ENCODE measurements around the gene LDB3. TPM values are rescaled to one million over a fixed set of nuclear protein-coding genes. Genes with fewer than 3 reads are reported as not detected.

The LDB3 gene
- total RNA-seq, 1 experiment from 2014 or later, result 8.3 TPM

DNA sequence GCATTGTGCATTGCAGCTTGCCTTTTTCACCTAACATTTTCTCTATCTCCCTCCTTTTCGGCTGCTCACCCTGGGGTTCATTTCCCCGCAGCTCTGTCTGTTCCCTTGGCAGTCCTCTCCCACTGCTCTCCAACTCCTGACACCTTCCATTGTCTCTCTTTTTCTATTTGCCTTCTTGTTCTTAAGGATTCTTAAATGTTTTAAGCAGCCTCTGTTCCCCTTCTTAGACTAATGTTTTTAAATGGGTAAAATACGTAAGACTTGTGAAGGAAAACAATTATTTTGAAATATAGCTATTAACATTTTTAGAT, 107.5 kb downstream of the LDB3 start:
- H2AFZ ChIP-seq (ENCODE audit: low read length), result no peak overlapping the region
- H3K27ac ChIP-seq (ENCODE audit: low read length), result no peak overlapping the region
- no peak overlapping the region for H3K4me3 ChIP-seq (ENCODE audit: low read length)
- no peaks in the 10 kb centered on the region for H3K9me3 ChIP-seq (ENCODE audit: low read length)
- H3K36me3 ChIP-seq (ENCODE audit: insufficient read depth, low read length), result no peaks in the 10 kb centered on the region
- no peaks in the 10 kb centered on the region for H3K27me3 ChIP-seq (ENCODE audit: low read length)
- H3K4me2 ChIP-seq (ENCODE audit: low read depth, low read length, poor library complexity, severe bottlenecking), result no peak overlapping the region
- no peaks in the 10 kb centered on the region for H3K79me2 ChIP-seq (ENCODE audit: low read length)
- H3K4me1 ChIP-seq (ENCODE audit: low read length), result no peaks in the 10 kb centered on the region
- no peak for DNase-seq
- H3K9ac ChIP-seq (ENCODE audit: low read length), result no peak overlapping the region
- H4K20me1 ChIP-seq (ENCODE audit: insufficient read depth, low read depth, low read length), result no peaks in the 10 kb centered on the region
- H3K9me2 ChIP-seq (replicated peaks; ENCODE audit: insufficient read depth, low read length), result no peaks in the 10 kb centered on the region

- Histone ChIP-seq H2AFZ (ENCODE audit: low read length) (no peak overlapping the region), H3K27me3 (ENCODE audit: low read length) (no peaks in the 10 kb centered on the region), H3K79me2 (ENCODE audit: low read length) (no peaks in the 10 kb centered on the region), H4K20me1 (ENCODE audit: insufficient read depth, low read depth, low read length) (no peaks in the 10 kb centered on the region), H3K27ac (ENCODE audit: low read length) (no peak overlapping the region), H3K4me2 (ENCODE audit: low read depth, low read length, poor library complexity, severe bottlenecking) (no peak overlapping the region), H3K9ac (ENCODE audit: low read length) (no peak overlapping the region), H3K4me1 (ENCODE audit: low read length) (no peaks in the 10 kb centered on the region), H3K36me3 (ENCODE audit: insufficient read depth, low read length) (no peaks in the 10 kb centered on the region), H3K9me3 (ENCODE audit: low read length) (no peaks in the 10 kb centered on the region), H3K4me3 (ENCODE audit: low read length) (no peak overlapping the region), H3K9me2 (replicated peaks; ENCODE audit: insufficient read depth, low read length) (no peaks in the 10 kb centered on the region)
- no peak for DNase-seq
These were observed 111.1 kb downstream of the LDB3 start for GRCh38 chr10:86779220-86780017.

- no peaks in the 10 kb centered on the region for H3K79me2 ChIP-seq (ENCODE audit: low read length)
These were observed 114.5 kb downstream of the LDB3 start for GRCh38 chr10:86782701-86783418.

DNA sequence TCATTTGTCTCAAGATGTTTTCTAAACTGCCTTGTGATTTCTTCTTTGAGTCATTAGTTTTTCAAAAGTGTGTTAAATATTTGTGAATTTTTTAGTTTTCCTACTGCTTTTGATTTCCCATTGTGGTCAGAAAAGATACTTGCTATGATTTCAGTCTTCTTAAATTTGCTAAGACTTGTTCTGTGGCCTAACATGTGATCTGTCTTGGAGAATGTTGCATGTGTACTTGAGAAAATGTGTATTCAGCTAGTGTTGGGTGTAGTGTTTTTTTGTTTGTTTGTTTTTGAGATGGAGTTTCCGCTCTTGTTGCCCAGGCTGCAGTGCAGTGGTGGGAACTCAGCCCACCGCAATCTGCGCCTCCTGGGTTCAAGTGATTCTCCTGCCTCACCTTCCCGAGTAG, 116.7 kb downstream of the LDB3 start:
- no peak overlapping the region for H3K4me2 ChIP-seq (ENCODE audit: low read depth, low read length, poor library complexity, severe bottlenecking)
- no peaks in the 10 kb centered on the region for H3K36me3 ChIP-seq (ENCODE audit: insufficient read depth, low read length)
- no peak for DNase-seq
- no peaks in the 10 kb centered on the region for H3K9me2 ChIP-seq (replicated peaks; ENCODE audit: insufficient read depth, low read length)
- H3K4me3 ChIP-seq (ENCODE audit: low read length), result no peak overlapping the region
- no peaks in the 10 kb centered on the region for H3K4me1 ChIP-seq (ENCODE audit: low read length)
- H3K9me3 ChIP-seq (ENCODE audit: low read length), result no peaks in the 10 kb centered on the region
- H3K27me3 ChIP-seq (ENCODE audit: low read length), result no peaks in the 10 kb centered on the region
- peaks cover 5% of the 10 kb centered on the region; the same call in 1 of the 2 replicates for H4K20me1 ChIP-seq (ENCODE audit: insufficient read depth, low read depth, low read length)
- no peak overlapping the region for H3K9ac ChIP-seq (ENCODE audit: low read length)
- H3K79me2 ChIP-seq (ENCODE audit: low read length), result no peaks in the 10 kb centered on the region
- H2AFZ ChIP-seq (ENCODE audit: low read length), result no peak overlapping the region
- no peak overlapping the region for H3K27ac ChIP-seq (ENCODE audit: low read length)

More at GRCh38 chr10:86782701-86783418, 114.5 kb downstream of the LDB3 start:
- H3K36me3 ChIP-seq (ENCODE audit: insufficient read depth, low read length), result no peaks in the 10 kb centered on the region
- H3K9ac ChIP-seq (ENCODE audit: low read length), result no peak overlapping the region
- DNase-seq, result no peak
- H3K4me3 ChIP-seq (ENCODE audit: low read length), result no peak overlapping the region
- H3K4me1 ChIP-seq (ENCODE audit: low read length), result no peaks in the 10 kb centered on the region
- H3K4me2 ChIP-seq (ENCODE audit: low read depth, low read length, poor library complexity, severe bottlenecking), result no peak overlapping the region
- H3K27ac ChIP-seq (ENCODE audit: low read length), result no peak overlapping the region
- no peaks in the 10 kb centered on the region for H3K9me3 ChIP-seq (ENCODE audit: low read length)
- peaks cover 5% of the 10 kb centered on the region; the same call in 1 of the 2 replicates for H4K20me1 ChIP-seq (ENCODE audit: insufficient read depth, low read depth, low read length)
- H3K27me3 ChIP-seq (ENCODE audit: low read length), result no peaks in the 10 kb centered on the region
- no peak overlapping the region for H2AFZ ChIP-seq (ENCODE audit: low read length)
- H3K9me2 ChIP-seq (replicated peaks; ENCODE audit: insufficient read depth, low read length), result no peaks in the 10 kb centered on the region

Other genes with a start within 250 kb of the LDB3 start
- gene WAPL, start 146.7 kb upstream of the LDB3 start, total RNA-seq (2014; rRNA removed; shearing (Covaris generic); ENCODE audit: low replicate concordance), result 28.4 and 30.5 TPM in 2 replicates
- not detected in 2 replicates for gene OPN4, start 14.0 kb upstream of the LDB3 start, total RNA-seq (2014; rRNA removed; shearing (Covaris generic); ENCODE audit: low replicate concordance)
- gene BMPR1A, start 88.1 kb downstream of the LDB3 start, total RNA-seq (2014; rRNA removed; shearing (Covaris generic); ENCODE audit: low replicate concordance), result 2.2 and 3.2 TPM in 2 replicates